NCI-H460 (cell line): ENCODE results near the gene TRAF4. TPM values are rescaled to one million over a fixed set of nuclear protein-coding genes. Genes with fewer than 3 reads are reported as not detected.
"Not testable (repeated sequence)": the region's sequence is repeated elsewhere in the genome, so short reads cannot be mapped to it uniquely, and the experiment has no call there.

Experiments
- DNase-seq: peaks from one replicate; pipeline ENCODE4 v3.0.0-alpha.2; 2016; ENCODE audit warnings: low read depth; ENCODE audit errors: extremely low read depth
- total RNA-seq: library from RNA; depleted of rRNA; stranded (reverse); fragments of >200 nt; shearing (Covaris generic); gene quantifications from 2 replicates; pipeline ENCODE4 v1.2.3, GENCODE V29; 2014

The TRAF4 gene
- total RNA-seq, 1 experiment from 2014 or later: 79.4 TPM

DNA sequence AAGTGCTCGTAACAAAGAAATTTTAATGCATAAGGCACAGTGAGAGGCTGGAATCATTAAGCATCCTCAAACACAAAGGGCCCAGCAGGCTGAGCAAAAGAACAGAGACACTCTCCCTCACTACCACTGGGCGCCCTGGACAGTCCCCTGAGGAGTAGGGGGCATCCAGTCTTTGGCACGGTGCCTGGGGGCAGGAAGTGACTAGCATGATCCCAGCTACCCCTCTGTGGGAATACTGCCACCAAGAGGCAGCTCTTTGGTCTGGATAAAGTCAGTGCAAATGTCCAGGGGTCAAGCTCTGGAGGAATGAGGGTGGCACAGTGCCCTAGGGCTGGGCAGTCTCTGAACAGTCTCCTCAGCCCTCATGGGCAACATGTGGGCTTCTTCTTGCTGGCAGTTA, 29.5 kb upstream of the TRAF4 start:
- DNase-seq: no peak

DNA sequence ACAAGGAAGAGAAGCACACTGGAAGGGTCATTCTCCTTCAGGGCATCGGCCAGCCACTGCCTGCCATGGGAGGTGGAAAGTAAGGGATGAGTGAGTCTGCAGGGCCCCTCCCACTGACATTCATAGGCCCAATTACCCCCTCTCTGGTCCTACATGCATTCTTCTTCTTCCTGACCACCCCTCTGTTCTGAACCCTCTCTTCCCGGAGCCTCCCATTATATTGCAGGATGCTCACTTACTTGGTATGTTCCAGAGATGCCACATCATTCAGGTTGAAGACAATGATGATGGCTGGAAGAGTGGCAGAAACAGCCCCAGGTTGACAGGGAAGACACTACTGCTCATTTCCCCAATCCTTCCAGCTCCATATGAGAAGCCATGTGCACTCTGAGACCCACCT, 28.6 kb upstream of the TRAF4 start:
- no peak for DNase-seq

DNA sequence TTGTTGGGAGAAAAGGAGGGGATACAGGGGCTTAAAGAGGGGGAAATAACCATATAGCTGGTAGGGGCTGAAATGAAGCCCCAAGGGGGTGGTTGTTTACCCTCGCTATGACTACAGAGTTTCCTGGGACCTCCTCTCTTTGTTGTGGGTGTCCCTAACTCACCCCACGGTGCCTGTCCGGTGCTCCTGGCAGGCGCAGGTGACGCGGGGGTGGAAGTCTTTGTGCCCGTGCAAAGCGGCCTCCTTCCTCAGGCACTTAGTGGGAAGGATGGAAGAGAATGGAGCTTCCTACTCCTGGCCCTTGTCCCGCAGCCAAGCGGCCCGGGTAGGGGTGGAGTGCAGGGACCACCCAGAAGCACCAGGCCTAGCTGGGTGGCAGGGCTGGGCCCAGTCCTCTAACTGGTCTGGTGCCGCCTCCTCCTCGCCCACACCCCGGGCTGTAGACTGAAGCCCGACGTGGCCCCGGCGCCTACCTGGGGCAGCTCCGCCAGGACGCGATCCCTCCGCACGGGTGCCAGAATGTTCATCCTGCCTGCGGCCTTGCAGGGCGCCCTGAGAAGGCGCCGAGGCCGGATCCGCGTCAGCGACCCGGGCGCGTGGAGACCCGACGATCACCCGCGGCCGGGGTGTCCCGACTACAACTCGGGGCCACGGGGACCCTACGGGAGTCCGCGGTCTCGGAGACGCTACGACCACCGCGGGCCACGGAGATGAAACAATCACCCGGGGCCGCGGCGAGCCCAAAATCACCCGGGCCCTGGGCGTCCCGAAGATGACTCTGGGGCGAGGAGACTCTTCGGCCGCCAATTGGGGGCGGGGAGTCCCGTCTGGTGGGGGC, 26.9 kb upstream of the TRAF4 start:
- DNase-seq: no peak

DNA sequence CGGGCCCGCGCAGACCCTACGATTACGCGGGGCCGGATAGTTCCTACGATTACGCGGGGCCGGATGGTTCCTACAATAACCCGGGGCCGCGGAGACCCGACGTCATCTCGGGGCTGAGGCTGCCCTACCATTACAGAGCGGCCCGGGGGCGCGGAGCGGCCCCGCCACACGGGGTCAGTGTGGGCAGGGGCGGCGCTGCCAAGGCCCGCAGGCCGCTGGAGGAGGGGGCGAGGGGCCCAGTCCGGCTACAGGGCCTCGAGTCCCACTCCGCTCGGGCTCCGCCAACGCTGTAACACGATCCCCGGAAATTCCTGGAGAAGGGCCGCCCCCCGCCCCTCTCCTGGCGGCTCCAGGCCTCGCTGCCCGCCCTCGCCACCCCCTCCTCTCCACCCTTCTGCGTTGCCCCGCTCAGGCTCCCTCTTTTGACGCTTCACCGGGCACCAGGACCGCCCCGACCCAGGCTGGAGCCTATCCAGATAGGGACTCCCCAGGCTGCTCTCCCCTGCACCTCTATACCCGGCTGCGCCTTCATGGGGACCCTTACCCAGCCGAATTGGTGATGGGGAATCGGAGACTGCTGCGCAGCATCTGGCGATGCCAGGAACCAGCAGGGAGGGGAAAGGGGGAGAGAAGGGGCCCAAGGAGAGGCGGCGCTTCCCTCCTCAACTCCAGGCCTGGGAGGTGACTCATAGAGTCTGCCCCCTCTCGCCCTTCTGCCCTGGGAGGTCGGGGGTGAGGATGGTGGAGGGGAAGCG, 26.1 kb upstream of the TRAF4 start, which contains the start of gene RAB34:
Gene RAB34 (minus strand): TSS at position 291 of the 755 bp plus-strand sequence. CDS start 602 bp downstream, outside the sequence.
- peak; percentile 76 for DNase-seq

DNA sequence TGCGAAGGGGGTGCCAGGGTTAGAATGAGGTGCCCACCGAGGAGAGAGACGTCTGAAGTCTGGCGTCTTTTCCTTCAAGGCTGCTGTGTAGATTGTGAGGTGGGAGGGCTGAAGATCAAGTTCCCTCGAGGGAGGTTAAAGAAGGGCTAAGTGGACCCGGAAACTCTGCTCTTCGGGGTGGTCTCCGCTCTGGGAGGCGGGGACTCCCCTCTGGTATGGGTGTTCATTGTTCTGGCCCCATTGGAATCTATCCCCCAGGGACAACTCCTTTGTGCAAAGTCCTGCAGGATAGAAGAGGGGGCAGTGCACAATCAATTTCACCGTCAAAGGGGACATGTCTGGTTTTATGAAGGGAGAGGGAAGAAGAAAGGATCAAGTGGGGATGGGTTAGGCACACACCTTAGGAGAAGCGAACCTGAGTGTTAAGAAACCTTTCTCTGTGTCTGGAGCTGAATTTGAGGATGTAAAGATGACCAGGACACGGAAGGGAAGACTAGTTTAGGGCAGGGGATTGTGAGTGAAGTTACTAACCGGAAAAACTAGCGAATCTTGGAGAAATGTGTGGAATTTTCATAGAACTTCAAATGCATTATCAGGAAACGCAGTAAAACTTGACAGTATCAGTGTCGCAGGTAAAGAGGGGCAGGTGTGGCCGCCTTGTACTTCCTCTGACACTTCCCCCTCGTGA, 25.3 kb upstream of the TRAF4 start:
- DNase-seq: no peak

DNA sequence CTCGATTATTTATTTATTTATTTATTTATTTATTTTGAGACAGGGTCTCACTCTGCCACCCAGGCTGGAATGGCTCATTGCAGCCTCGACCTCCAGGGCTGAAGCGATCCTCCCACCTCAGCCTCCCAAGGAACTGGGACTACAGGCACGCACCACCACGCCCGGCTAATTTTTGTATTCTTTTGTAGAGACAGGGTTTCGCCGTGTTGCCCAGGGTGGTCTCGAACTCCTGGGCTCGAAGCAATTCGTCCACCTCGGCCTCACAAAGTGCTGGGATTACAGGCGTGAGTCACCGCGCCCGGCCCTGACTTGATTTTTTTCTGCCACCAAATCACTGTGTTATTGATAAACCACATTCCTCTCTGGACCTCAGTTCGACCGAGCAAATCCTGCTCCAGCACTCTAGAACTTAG, 24.8 kb upstream of the TRAF4 start:
- no peak for DNase-seq

DNA sequence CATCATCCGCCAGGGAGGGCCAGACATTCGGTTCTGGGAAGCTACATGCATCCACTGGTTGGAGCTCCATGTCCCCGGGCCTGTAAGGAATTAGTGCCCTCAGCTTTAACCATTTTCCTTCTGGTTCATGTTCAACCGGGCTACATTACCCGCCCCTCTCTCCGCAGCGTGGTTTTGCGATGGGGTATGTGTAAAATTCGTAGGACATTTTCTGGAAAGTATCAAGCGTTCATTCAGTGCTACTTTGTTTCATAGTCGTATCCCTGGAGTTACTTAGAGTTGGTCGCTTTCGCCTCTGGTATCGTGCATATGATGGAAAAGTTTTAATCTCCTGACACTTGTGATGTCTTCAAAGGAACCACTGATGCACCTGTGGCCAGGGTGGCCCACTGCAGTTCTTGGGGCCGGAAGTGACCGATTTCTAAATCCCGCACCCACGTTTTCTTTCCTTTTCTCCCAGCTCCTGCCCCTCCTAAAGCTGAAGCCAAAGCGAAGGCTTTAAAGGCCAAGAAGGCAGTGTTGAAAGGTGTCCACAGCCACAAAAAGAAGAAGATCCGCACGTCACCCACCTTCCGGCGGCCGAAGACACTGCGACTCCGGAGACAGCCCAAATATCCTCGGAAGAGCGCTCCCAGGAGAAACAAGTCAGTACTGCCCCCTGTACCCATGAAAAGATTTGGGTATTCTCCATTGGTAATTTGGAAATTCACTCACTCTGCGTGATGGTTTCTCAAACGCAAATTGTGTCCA, 23.4 kb upstream of the TRAF4 start:
- DNase-seq: no peak

DNA sequence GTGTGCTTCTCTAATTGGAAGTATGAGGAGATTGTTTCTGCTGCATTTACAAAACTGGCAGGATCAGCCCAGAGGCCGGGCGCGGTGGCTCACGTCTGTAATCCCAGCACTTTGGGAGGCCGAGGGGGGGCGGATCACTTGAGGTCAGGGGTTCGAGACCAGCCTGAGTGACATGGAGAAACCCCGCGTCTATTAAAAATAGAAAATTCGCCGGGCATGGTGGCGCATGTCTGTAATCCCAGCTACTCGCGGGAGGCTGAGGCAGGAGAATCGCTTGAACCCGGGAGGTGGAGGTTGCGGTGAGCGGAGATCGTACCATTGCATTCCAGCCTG, 22.8 kb upstream of the TRAF4 start:
- not testable (repeated sequence) for DNase-seq

DNA sequence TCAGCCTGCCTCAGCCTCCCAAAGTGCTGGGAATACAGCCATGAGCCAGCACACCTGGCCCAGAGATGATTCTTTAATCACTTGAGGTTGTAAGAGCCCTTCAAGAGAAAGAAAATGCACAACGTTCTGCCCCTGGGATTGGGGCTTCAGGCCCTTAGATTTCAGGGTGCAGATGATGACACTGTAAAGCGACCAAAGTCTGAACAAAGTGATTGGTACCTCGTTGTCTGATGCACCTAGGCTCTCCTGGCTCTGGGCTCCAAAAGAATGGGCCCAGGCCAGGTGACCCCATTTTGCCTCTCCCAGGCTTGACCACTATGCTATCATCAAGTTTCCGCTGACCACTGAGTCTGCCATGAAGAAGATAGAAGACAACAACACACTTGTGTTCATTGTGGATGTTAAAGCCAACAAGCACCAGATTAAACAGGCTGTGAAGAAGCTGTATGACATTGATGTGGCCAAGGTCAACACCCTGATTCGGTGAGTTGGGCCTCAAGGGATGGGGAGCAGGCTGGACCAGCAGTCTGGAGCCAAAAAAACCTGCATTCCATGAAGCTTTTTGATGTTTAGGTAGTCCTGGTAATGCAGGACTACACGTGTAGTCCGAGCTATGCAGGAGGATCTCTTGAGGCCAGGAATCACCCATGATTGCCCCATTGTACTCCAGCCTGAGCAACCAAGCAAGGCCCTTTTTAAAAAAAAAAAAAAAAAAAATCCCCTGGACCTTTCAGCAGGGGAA, 21.2 kb upstream of the TRAF4 start:
- DNase-seq: no peak

DNA sequence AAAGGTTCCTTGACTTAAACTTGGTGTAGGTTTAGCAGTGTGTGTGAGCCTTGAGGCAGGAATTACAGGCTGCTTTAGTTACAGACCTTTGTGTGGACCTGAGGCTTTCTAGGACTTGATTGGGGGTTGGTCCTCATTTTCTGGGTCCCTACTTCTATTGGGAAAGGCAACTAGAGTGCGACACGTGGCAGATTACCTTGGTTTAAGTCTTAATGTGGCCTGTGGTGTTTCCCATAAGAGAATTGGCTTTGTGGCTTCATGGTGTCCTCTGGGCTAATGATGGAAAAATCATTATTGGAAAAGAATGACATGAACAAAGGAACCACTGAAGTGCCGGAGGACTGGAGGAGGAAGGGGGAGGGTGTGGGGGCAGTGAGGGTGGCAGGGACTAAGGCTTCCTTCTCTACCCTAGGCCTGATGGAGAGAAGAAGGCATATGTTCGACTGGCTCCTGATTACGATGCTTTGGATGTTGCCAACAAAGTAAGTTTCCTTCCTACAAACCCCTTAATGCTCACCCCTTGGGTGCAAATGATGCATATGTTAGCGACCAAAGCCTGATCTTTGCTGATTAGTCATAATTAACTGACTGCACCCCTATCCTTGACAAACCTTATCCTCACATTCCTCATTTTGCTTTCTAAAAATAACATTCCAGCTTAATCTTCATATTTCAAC, 20.5 kb upstream of the TRAF4 start:
- DNase-seq: no peak

DNA sequence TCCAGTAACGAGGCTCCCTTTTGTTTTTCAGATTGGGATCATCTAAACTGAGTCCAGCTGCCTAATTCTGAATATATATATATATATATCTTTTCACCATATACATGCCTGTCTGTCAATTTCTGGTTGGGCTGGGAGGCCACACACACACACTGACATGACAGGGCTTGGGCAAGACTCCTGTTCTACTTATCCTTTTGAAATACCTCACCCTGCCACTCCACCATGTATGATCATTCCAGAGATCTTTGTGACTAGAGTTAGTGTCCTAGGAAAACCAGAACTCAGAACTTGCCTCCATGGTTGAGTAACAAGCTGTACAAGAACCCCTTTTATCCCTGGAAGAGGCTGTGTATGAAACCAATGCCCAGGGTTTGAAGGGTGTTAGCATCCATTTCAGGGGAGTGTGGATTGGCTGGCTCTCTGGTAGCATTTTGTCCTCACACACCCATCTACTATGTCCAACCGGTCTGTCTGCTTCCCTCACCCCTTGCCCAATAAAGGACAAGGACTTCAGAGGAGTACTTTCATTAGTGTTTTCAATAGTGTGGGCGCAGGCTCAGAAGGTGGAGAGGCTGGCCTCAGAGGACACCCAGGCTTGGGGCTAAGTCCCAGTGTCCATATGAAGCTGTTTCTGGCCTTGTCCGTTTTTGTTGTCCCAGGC, 19.8 kb upstream of the TRAF4 start:
- not testable (repeated sequence) for DNase-seq

DNA sequence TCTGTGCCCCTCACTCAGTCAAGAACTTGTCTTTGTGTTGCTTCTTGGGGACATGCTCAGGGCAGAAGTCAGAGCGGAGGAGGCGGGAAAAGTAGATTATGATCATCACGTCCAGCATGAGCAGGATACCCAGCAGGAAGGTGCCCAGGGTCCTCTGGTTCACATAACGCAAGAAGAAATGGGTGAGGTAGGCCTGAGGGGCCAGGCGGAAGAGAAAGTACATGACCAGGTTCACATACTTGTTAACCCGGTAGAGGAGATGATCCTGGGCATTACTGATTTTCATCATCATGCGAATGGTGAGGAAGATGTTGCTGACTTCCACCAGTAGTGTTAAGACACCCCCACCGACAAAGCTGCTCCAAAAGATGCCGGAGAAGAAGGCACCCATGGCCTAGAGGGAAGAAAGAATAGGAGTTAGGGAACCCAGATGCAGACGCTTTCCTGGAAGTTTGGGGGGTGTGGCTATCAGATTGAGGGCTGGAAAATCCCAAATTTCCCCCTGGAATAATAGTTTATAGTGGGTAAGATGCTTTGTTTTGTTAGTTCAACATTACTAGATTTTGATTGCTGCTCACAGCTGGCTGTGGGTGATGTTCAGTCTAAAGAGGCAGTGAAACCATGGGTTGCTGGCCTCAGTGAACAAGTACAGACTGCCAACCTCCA, 19.2 kb upstream of the TRAF4 start:
- no peak for DNase-seq

DNA sequence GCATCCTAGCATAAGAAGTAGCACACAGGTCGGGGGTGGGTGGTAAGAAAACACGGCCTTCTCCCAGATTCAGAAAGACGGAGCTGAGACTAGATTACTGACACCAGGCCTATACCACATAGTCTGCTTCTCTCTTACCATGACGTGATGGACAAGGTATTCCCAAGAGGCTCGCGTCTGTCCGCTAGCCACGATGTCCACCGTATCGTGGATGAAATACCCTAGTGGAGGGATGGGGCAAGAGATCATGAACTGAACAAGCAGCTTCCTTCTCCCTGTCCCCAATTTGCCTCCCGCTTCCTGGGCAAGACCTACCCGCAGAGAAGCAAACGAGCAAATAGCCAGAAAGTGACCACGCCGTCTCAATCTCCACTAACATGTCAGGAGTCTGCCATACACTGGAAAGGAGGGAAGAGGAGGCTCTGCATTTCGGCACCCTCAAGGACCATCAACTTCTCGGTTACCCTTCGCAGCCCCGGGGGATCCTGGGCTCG, 18.6 kb upstream of the TRAF4 start:
- peak; percentile 78 for DNase-seq

DNA sequence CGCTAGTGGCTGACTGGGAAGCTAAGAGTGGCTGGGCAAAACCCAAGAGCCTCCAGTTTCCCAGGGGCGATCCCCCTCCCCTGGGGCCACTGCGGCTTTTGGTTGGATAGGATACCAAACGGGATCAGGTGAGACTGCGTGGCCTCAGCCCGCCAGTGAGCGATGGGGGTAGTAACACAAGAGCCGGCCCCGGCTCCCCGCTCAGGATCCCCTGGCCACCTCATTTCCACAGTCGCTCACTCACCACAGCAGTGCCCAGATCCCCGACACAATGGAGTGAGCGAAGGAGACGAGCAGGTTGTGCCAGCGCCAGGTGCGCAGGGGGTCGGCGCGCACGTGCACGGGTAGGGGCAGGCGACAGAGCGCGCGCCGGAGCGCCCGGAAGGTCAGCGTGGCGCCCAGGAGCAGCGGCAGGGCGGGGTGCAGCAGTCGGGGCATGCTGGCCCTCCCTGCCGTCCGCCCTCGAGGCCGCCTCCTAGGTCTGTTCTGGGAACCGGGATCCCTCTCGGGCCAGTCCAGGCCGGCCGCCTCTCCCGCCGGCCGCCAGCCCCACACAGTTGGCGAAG, 18.1 kb upstream of the TRAF4 start:
- DNase-seq: peak; percentile 55

DNA sequence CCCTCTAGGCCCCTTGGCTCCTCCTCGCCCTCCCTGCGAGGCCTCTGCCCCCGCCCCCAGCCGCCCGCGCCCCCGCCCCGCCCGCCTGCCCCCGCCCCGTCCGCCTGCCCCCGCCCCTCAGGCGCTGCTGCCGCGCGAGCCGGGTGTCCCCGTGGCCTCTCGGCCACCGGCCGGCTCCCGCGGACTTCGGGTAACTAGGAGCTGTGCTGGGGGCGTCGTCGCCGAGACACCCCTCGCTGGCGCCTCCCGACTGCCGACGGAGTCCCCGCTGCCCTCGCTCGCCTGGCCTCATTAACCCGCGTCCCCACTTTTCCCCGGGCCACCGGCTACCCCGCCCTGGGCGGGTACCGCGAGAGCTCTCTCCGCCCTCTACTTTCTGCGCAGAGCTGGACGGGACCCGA, 17.6 kb upstream of the TRAF4 start, which contains the start of gene TLCD1:
Gene TLCD1 (minus strand): TSS at position 8 of the 401 bp plus-strand sequence. CDS start 136 bp downstream, outside the sequence.
- peak; percentile 71 for DNase-seq

DNA sequence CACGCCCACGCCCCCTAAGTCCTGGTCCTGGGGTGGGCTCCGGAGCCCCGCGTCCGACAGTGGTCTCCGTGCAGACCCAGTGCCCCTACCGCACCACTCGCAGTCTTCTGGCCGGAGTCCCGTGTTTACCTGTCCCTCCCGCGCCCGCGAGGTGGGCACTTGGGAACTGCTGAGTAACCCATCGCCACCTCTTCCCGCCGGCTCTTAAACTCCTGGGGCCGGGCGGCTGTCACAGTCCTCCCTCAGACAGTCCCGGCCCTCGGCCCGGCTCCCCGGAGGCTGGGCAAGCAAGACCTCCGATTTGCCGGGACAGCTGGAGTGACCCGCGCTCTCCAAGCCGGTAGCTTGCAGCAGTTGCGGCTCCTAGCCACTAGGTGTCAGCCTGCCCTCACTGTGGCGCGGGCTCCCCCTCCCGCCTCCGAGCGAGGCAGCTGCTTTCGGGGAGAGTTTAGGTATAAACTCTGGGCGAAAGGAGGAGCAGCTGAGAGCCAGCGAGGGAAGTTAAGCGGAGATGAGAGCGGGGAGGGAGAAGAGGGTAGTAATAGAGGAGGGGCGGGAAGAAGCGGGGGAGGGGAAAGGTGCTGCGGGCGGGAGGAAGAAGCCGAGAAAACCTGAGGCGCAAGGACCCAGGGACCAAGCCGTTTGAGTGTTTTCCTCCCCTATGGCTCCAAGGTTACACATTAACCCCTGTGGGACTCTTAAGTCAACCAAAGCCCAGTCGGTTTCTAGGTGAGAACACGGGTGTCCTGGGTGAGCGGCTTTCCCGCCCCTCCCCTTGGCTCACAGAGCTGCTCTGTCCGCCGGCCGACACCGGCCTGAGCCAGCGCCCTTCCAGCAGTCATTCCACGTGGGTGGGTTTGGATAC, 17.0 kb upstream of the TRAF4 start:
- DNase-seq: peak; percentile 95
